ENCODE measurements around the gene BRI3BP. TPM values are rescaled to one million over a fixed set of nuclear protein-coding genes. Genes with fewer than 3 reads are reported as not detected.

BRI3BP gene
- total RNA-seq (5.5 TPM), polyA plus RNA-seq (2.2 TPM)

- DNase-seq (ENCODE audit: extremely low spot score): no peak
- under 1% methylated on average over 112 of the region's 112 CpGs for WGBS
- Histone ChIP-seq H3K4me1 (ENCODE audit: insufficient read depth) (no peaks in the 10 kb centered on the region), H3K36me3 (ENCODE audit: insufficient read depth) (no peaks in the 10 kb centered on the region), H3K4me3 (ENCODE audit: low read depth, low read length) (peak within 1 kb of the TSS; percentile 78), H3K27ac (ENCODE audit: low read depth) (no peak within 1 kb of the TSS)
Observed at GRCh38 chr12:124993626-124994436, at the start of gene BRI3BP. TSS of gene BRI3BP (plus strand) at chr12:124993645. CDS start at chr12:124993791, 146 bp downstream.

GRCh38 chr12:124946447-124946793, 47.0 kb upstream of the BRI3BP start:
- no peak for DNase-seq (ENCODE audit: extremely low spot score)
- Histone ChIP-seq H3K27ac (ENCODE audit: low read depth) (no peak overlapping the region), H3K36me3 (ENCODE audit: insufficient read depth) (peaks cover 9% of the 10 kb centered on the region), H3K4me1 (ENCODE audit: insufficient read depth) (no peaks in the 10 kb centered on the region), H3K4me3 (ENCODE audit: low read depth, low read length) (no peak overlapping the region)
- WGBS: 88% methylated on average over 10 of the region's 10 CpGs

DNA sequence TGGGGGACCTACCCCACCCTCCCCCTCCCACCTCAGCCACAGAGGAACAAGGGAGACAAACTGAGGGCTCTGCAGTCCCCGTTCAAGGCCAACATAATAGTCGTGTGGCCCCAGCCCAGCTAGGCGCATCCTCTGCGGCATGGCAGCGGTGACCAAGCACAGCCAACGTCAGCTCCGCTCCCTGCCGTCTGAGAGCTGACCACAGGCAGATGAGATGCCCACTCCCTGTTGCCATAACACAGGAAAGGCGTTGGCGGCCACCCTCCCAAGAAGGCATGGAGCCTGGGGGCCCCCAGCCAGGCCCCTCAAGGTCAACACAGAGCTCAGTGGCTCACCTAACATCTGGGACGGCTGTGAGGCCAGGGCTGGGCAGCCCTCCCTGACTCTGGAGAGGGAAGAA, 46.4 kb upstream of the BRI3BP start:
- Histone ChIP-seq H3K4me1 (ENCODE audit: insufficient read depth) (no peaks in the 10 kb centered on the region), H3K27ac (ENCODE audit: low read depth) (no peak overlapping the region), H3K4me3 (ENCODE audit: low read depth, low read length) (no peak overlapping the region), H3K36me3 (ENCODE audit: insufficient read depth) (peaks cover 9% of the 10 kb centered on the region)
- 91% methylated on average over 11 of the region's 11 CpGs for WGBS
- DNase-seq (ENCODE audit: extremely low spot score): no peak

DNA sequence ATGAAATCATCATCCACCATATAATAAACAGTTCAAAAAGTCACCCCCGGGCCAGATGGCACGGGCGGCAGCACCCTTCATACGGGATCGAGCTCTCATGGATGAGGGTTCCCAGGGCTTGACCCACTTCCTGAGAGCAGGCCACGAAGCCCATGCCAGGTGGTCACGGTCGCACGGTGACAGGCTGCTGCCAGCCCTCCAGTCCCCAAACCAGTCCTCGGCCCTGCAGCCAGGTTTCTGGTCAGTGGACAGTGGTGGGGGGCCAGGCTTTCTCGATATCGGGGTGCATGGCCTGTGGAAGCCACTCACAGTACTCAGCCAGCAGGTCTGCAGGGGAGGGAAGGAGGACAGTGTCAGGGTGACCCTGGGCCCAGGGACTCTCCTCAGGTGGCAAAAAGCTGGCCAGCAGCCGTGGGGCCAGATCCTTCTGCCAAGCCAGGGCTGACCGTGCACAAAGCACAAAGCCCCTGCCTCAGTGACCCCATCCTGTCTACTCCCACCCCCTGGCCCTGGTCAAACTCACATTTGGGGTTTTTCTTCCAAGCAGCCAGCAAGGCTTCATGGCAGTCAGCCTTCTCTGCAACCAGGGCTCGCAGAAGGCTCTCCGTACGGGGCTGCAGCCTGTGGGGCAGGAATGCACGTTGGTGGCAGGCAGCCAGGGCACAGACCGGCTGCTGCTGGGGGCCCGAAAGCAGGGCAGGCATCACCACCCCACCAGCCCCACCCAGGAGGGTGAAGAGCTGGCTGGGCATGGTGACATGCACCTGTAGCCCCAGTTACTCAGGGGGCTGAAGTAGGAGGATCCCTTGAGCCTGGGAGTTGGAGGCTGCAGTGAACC, 45.7 kb upstream of the BRI3BP start:
- no peak overlapping the region for H3K4me3 ChIP-seq (ENCODE audit: low read depth, low read length)
- DNase-seq (ENCODE audit: extremely low spot score): no peak
- H3K4me1 ChIP-seq (ENCODE audit: insufficient read depth): no peaks in the 10 kb centered on the region
- H3K27ac ChIP-seq (ENCODE audit: low read depth): no peak overlapping the region
- H3K36me3 ChIP-seq (ENCODE audit: insufficient read depth): peaks cover 9% of the 10 kb centered on the region
- WGBS: 83% methylated on average over 20 of the region's 20 CpGs

DNA sequence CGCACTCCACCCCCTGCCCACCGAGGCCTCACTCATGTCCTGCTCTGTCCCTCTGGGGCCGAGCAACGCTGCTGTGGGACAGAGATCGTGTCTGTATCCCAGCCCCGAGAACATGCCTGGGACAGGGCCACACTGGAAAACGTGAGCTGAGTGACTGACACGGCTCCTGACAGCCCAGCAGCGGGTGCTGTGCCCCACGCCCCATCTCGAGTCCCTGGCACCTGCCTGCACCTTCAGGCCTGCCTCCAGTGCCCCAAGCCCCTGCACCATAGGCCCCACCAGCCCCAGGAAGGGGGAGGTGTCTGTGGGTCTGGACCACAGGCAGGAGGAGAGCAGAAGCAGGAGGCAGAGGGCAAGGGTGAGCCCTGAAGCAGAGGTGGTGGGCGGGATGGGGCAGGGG, 44.4 kb upstream of the BRI3BP start:
- peaks cover 7% of the 10 kb centered on the region for H3K36me3 ChIP-seq (ENCODE audit: insufficient read depth)
- no peaks in the 10 kb centered on the region for H3K4me1 ChIP-seq (ENCODE audit: insufficient read depth)
- DNase-seq (ENCODE audit: extremely low spot score): no peak
- H3K27ac ChIP-seq (ENCODE audit: low read depth): no peak overlapping the region
- H3K4me3 ChIP-seq (ENCODE audit: low read depth, low read length): no peak overlapping the region
- 95% methylated on average over 12 of the region's 12 CpGs for WGBS

GRCh38 chr12:124949779-124950728, 43.4 kb upstream of the BRI3BP start:
- Histone ChIP-seq H3K4me3 (ENCODE audit: low read depth, low read length) (no peak overlapping the region), H3K27ac (ENCODE audit: low read depth) (no peak overlapping the region), H3K36me3 (ENCODE audit: insufficient read depth) (peaks cover 7% of the 10 kb centered on the region), H3K4me1 (ENCODE audit: insufficient read depth) (no peaks in the 10 kb centered on the region)
- 95% methylated on average over 47 of the region's 47 CpGs for WGBS
- no peak for DNase-seq (ENCODE audit: extremely low spot score)

DNA sequence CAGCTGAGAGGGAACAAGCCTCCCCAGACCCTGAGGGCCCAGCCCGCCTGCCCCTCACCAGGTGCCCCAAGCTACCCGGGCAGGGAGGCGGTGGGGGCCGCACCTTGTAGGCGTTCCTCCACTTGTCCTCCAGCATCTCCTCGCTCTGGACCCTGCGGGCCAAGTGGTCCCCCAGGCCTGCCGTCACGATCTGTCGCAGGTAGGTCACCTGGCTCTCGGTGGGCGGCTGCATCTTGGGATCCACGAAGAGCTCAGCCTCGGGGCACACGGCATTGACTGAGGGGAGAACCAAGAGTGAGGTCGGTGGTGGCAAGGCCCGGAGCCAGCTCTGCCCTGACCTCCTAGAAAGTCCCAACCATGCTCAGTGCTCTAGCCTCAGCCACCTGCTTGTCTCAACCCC, 41.1 kb upstream of the BRI3BP start:
- 97% methylated on average over 17 of the region's 17 CpGs for WGBS
- no peak for DNase-seq (ENCODE audit: extremely low spot score)
- Histone ChIP-seq H3K27ac (ENCODE audit: low read depth) (no peak overlapping the region), H3K4me1 (ENCODE audit: insufficient read depth) (no peaks in the 10 kb centered on the region), H3K4me3 (ENCODE audit: low read depth, low read length) (no peak overlapping the region), H3K36me3 (ENCODE audit: insufficient read depth) (peaks cover 7% of the 10 kb centered on the region)

- no peaks in the 10 kb centered on the region for H3K4me1 ChIP-seq (ENCODE audit: insufficient read depth)
- H3K4me3 ChIP-seq (ENCODE audit: low read depth, low read length): no peak overlapping the region
- DNase-seq (ENCODE audit: extremely low spot score): no peak
- H3K27ac ChIP-seq (ENCODE audit: low read depth): no peak overlapping the region
- 78% methylated on average over 8 of the region's 8 CpGs for WGBS
- peaks cover 6% of the 10 kb centered on the region for H3K36me3 ChIP-seq (ENCODE audit: insufficient read depth)
Observed at GRCh38 chr12:124952801-124953200, 40.6 kb upstream of the BRI3BP start.

DNA sequence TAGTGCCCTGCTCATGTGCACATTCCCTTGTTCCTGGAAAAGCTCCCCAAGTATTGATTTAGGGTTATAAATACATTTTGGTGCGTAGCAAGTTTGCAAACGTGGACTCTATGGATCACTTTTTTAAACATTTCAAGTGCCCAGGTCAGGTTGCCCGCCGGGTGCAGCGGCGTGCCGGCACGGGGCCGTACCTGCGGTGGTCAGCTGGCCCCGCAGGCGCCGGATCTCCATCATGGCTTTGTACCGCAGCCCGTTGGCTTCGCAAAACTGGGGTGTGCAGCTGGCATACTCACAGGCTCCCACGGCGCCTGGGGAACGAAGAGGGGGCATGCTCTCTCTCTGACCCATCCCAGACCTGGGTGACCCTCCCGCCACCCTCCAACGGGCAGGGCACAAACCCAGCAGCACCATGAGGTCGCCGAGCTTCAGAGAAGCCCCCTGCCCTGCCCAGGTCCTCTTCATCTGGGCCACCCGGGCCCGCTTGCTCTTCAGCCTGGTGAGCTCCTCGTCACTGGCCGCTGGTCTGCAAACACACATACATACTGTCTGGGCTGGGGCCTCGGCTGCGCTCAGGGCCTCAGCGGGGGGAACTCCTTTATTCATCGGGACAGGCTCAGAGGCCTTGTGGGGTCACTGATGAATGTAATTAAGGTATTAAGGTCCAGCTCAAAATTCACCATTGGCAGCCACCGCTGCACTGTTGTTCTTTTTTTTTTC, 39.6 kb upstream of the BRI3BP start:
- Histone ChIP-seq H3K4me3 (ENCODE audit: low read depth, low read length) (no peak overlapping the region), H3K36me3 (ENCODE audit: insufficient read depth) (peaks cover 7% of the 10 kb centered on the region), H3K27ac (ENCODE audit: low read depth) (no peak overlapping the region), H3K4me1 (ENCODE audit: insufficient read depth) (no peaks in the 10 kb centered on the region)
- WGBS: 93% methylated on average over 32 of the region's 32 CpGs
- DNase-seq (ENCODE audit: extremely low spot score): no peak

DNA sequence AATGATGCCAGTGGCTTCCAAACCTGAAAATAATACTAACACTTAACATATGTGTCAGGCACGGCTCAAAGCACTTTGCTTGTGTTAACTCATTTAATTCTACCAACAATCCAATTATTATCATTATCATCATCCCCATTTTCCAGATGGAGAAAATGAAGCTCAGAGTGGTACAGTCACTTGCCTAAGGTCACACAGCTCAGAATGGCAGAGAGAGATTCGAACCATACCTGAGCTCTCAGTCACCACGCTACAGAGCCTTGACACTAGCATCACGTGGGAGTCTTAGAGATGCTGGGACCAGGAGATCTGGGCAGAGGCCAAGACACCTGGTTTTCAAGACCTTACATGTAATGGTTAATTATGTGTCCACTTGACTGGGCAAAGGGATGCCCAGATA, 38.7 kb upstream of the BRI3BP start:
- 96% methylated on average over 4 of the region's 4 CpGs for WGBS
- Histone ChIP-seq H3K4me1 (ENCODE audit: insufficient read depth) (no peaks in the 10 kb centered on the region), H3K36me3 (ENCODE audit: insufficient read depth) (peaks cover 7% of the 10 kb centered on the region), H3K27ac (ENCODE audit: low read depth) (no peak overlapping the region), H3K4me3 (ENCODE audit: low read depth, low read length) (no peak overlapping the region)
- no peak for DNase-seq (ENCODE audit: extremely low spot score)

- H3K27ac ChIP-seq (ENCODE audit: low read depth): no peak overlapping the region
- 93% methylated on average over 16 of the region's 16 CpGs for WGBS
- H3K4me1 ChIP-seq (ENCODE audit: insufficient read depth): no peaks in the 10 kb centered on the region
- no peak for DNase-seq (ENCODE audit: extremely low spot score)
- no peak overlapping the region for H3K4me3 ChIP-seq (ENCODE audit: low read depth, low read length)
- H3K36me3 ChIP-seq (ENCODE audit: insufficient read depth): peaks cover 4% of the 10 kb centered on the region
Observed at GRCh38 chr12:124956571-124956970, 36.9 kb upstream of the BRI3BP start.

DNA sequence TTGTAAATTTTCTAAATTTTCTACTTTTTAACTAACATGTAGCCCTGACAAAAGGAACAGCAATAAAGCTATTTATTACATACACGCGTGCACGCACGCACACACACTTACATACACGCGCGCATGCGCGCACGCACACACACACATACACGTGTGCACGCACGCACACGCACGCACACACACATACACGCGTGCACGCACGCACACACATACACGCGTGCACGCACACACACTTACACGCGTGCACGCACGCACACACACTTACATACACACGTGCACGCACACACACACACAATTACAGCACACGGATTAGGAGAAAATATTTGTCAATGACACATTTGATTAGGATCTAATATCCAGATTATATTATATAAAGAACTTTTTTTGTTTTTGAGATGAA, 32.4 kb upstream of the BRI3BP start:
- no peaks in the 10 kb centered on the region for H3K4me1 ChIP-seq (ENCODE audit: insufficient read depth)
- no peak for DNase-seq (ENCODE audit: extremely low spot score)
- 89% methylated on average over 29 of the region's 29 CpGs for WGBS
- H3K27ac ChIP-seq (ENCODE audit: low read depth): no peak overlapping the region
- H3K4me3 ChIP-seq (ENCODE audit: low read depth, low read length): no peak overlapping the region
- H3K36me3 ChIP-seq (ENCODE audit: insufficient read depth): peaks cover 10% of the 10 kb centered on the region

- H3K27ac ChIP-seq (ENCODE audit: low read depth): no peak overlapping the region
- 96% methylated on average over 8 of the region's 8 CpGs for WGBS
- peaks cover 9% of the 10 kb centered on the region for H3K36me3 ChIP-seq (ENCODE audit: insufficient read depth)
- DNase-seq (ENCODE audit: extremely low spot score): no peak
- no peaks in the 10 kb centered on the region for H3K4me1 ChIP-seq (ENCODE audit: insufficient read depth)
- H3K4me3 ChIP-seq (ENCODE audit: low read depth, low read length): no peak overlapping the region
Observed at GRCh38 chr12:124963211-124963610, 30.2 kb upstream of the BRI3BP start.
